ENCODE data around the gene PTPRZ1.

DNA sequence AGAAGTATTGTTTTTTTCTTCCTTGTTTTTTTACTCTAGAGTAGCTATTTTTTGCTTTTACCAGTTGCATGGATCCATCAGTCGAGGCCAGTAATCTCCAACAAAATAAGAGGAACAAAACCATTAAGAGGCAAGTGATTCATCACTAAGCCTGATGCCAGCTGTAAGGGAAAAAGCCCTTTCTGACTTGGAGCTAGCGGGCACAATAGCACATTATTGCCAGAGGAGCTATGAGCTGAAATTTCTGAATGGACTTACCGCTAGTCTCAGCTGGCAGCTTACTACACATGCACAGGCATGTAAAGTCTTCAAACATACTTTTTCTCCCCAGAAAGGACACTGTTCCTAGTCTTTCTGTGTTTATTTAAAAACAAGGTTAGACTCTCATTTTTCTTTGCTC is 41.6 kb upstream of the PTPRZ1 start:
- no peak for TF ChIP-seq OVOL2 (CRISPR knock-in tag; IDR thresholded peaks at IDR 0.05; ENCODE audit: borderline replicate concordance)
- no peak for TF ChIP-seq FOXK1 (CRISPR knock-in tag; IDR thresholded peaks at IDR 0.05)

All from WTC11 (cell line).